NCI-H774 (cell line): Measurements from ENCODE around the gene CFL2.
A peak's percentile ranks its signal among the peaks of the same experiment; 100 is the strongest.
"Not testable (repeated sequence)": the region's sequence is repeated elsewhere in the genome, so short reads cannot be mapped to it uniquely, and the experiment has no call there.

Experiments
- DNase-seq: peaks from one replicate; lab custom pipeline; 2025; lab: John Stamatoyannopoulos, UW

The CFL2 gene

DNA sequence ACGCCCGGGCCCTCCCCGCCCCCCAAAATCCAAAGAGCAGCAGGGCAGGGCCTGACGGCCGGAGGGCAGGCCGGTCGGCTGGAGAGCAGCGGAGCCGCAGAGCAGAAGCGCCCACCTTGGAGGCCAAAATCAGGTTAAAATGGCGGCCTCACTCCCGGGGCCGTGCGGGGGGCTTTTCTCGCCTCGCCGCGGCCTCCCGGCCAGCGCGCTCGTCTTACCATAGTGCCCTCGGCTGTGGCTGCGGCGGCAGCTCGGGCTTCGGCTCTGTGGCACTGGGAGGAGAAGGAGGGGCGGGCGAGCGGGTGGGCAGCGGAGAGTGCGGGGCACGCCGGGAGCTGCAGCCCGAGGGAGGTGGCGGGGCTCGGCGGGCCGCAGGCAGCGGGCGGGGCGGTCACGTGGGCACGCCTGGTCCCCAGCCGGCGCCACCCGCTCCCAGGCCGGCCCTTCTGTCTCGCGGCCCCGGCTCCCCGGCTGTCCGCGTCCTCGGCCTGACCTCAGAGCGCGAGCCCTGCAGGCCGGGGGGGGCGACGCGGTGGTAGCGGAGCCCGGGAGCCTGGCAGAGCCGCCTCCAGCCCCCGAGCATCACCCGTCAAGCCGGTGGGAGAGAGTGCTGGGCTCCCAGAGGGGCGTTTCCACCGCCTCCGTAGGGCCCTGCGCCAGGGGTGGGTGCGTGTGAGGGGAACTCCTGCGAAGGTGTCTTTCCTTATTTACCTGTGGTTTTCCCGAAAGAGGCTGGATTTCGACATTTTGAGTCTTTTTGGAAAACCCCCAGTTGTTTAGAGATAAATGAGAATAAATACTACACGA, at the start of gene CFL2:
TSS of gene CFL2 (minus strand) at position 274 of the 807 bp plus-strand sequence. CDS start at position 221, 53 bp downstream.
- DNase-seq = peak; percentile 84

- no peak for DNase-seq
Measured at GRCh38 chr14:34755215-34755614, 40.8 kb upstream of the CFL2 start.

DNA sequence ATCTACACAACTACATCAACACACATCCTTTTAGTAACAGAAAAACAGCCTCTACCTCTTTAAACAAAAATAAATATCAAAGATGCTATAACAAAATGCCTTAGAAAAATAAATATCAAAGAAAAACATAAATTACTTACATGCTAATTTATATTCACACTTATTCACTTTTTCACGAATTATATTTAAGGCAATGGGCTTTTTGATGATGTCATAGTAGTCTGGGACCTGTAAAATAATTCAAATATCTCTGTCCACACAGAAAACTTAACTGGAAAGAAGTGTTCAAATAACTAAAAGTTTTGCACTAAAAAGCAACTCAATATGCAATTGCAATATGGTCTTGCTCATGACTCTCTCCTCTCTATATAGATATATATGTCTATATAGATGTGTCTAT, 40.3 kb upstream of the CFL2 start:
- no peak for DNase-seq

- no peak for DNase-seq
Measured at GRCh38 chr14:34750670-34751069, 36.3 kb upstream of the CFL2 start.

GRCh38 chr14:34750233-34750632, 35.8 kb upstream of the CFL2 start:
- no peak for DNase-seq

GRCh38 chr14:34749408-34749807, 35.0 kb upstream of the CFL2 start:
- DNase-seq = no peak

DNA sequence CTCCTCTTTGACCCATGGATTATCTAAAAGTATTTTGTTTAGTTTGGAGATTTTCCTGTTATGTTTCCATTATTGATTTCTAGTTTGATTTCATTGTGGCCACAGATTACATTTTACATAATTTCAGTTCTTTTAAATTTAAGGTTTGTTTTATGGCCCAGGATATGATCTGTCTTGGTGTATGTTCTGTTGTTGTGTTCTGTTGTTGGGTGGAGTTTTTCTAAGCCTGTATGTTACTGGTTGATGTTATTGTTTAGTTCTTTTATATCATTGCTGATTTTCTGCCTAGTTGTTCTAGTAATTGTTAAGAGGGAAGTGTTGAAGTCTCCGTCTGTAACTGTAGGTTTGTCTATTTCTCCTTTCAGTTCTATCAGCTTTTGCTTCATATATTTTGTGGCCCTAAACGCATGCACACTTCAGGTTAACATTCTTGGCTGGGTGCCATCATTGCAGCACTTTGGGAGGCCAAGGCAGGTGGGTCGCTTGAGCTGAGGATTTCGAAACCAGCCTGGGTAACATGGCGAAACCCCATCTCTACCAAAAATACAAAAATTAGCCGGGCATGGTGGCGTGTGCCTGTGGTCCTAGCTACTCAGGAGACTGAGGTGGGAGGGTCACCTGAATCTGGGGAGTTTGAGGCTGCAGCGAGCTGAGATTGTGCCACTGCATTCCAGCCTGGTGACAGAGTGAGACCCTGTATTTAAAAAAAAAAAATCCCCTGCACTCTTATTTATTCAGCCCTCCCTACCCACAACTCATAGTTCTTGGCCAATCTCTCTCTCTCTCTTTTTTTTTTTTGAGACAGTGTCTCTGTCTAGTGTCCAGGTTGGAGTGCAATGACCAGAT, 28.1 kb upstream of the CFL2 start:
- DNase-seq = no peak

DNA sequence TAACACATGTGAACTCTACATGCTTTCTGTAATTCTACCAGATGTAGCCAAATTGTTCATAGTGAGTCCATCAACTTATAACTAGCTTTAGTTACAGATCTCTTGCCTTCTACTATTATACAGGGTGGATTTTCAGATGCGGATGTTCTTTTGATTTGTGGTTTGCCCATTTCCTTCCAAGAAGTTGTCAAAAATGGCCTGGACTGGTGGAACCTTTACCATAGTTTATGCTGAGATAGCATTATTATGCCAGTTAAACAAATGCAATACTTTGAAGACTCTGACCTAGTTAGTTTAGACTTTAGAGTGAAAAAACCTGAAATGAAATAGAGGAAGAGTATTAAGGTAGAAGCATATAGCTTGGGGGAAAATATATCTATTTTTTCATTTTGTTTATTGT, 27.4 kb upstream of the CFL2 start:
- DNase-seq = no peak

GRCh38 chr14:34740139-34740538, 25.7 kb upstream of the CFL2 start:
- DNase-seq = not testable (repeated sequence)

DNA sequence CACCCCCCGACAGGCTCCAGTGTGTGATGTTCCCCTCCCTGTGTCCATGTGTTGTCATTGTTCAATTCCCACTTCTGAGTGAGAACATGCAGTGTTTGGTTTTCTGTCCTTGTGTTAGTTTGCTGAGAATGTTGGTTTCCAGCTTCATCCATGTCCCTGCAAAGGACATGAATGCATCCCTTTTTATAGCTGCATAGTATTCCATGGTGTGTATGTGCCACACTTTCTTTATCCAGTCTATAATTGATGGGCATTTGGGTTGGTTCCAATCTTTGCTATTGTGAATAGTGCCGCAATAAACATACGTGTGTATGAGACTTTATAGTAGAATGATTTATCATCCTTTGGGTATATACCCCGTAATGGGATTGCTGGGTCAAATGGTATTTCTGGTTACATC, 22.7 kb upstream of the CFL2 start:
- not testable (repeated sequence) for DNase-seq

DNA sequence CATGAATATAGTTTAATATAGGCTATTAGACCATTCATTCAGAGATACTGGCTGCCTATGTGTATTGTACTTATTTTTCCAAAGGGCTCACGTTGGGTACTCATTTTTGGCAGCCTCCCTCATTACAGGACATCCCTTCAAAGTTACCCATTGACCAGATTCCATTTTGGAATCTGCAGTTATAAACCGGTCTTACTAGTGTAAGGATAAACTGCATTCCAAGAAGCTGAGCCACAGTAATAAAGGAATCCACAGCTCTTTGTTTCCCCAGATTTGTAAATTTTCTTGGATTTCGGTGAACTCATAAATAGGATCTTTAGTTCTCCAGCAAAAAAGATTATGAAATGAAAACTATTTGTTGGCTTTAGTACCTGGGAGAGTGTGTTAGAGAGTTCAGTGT, 18.9 kb upstream of the CFL2 start:
- DNase-seq = no peak

- DNase-seq = no peak
Measured at GRCh38 chr14:34732802-34733201, 18.4 kb upstream of the CFL2 start.

- DNase-seq = no peak
Measured at GRCh38 chr14:34723867-34724266, 9.5 kb upstream of the CFL2 start.

- peak; percentile 48 for DNase-seq
Measured at GRCh38 chr14:34722723-34723545, 8.5 kb upstream of the CFL2 start.

GRCh38 chr14:34721129-34721528, 6.7 kb upstream of the CFL2 start:
- DNase-seq = no peak

DNA sequence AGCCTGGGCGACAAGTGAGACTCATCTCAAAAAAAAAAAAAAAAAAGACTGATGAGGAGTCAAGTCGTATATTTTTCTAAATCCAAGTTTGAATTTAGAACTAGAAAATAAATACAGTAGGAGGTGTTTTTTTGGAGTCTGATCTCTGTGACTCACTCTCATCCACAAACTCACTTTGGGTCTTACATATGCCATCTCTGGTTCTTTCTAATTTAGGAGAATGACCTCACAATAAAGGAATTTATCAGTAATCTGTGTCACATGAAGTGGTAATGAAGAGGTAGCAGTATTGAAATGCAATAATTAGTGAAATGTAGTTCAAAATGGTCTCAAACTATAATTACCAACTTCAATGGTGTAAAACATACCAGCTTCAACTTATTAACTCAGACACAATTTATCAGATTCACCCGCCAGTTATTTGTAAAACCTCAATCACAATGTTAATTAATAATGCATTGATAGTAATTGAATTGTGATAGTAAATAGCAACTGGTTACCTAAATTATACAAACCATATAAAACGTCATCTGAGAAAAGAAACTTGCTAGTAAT, 4.4 kb upstream of the CFL2 start:
- DNase-seq = no peak

GRCh38 chr14:34715127-34715863, 902 bp upstream of the CFL2 start:
- DNase-seq = no peak

DNA sequence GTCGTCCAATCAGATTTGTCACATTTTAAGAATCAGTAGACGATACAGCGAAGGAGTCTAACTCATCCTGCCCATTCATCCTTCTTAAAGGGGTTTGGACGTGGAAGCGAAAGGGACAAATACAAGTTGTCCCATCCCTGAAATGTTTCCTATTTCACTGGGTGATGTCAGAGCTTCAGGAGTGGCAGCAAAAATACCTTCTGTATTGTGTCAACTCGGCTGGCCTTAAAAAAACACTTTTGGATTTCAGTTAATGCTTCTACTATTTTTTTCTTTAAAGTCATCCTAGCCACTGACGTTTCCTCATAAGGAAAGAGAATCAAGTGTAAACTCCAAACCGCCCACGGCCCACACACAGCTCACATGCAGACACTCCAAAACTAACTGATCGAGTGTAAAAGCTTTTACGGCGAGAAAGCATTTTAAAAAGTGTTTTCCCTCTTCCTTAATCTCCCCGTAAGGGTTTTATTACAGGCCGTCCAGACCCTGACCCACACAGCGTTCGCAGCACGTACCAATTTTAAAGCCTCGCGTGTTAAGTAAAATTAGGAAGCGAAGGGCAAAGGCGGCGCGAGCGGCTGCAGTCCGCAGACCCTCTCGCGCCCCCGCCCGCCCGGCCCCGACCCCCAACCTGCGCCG, 593 bp downstream of the CFL2 start:
- DNase-seq = no peak

DNA sequence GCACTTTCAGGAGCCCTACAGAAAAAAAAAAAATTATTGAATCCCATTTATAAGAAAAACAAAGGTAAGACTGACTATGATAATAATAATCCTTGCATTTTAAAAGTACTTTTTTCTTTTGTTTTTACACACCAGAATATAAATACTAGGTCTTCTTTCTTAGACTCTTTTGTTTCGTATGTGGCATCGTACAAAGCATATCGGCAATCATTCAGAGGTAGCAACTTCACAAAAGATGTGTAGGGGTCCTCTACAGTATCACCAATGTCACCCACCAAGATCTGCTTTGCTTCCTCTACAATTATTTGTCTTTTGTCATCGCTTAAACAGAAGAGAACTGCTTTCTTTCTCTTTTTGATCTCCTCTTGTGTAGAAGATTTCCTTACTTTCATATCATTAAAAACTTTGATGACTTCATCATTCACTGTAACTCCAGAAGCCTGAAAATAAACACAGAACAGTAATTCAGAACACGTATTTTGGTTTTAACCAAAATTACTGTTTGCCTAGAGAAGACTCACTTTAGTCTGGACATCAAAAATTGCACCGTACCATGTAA, 1.2 kb downstream of the CFL2 start:
- DNase-seq = no peak
